Measurements from ENCODE around the gene SEC61B. TPM values are rescaled to one million over a fixed set of nuclear protein-coding genes. Genes with fewer than 3 reads are reported as not detected.
"Not testable (repeated sequence)": the region's sequence is repeated elsewhere in the genome, so short reads cannot be mapped to it uniquely, and the experiment has no call there.

Gene SEC61B
- total RNA-seq, 1 experiment from 2014 or later: 267 TPM

DNA sequence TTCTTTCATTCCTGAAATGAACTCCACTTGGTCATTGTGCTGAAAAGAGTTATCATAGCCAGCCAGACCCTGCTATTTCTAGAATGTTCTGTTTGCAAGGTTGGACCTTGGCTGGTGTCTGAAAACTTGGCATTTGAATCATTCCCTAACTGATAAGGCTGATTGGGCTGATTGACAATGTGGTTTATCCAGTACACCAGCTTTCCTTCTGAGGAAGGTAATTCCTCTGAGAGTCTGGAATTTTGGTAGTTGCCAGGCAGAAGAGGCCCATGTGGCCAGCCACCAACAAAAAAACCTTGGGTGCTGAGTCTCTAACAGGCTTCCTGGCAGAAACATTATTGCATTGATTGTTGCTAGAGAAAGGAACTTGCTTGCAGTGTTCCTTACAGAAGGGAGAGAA is 15.3 kb downstream of the SEC61B start:
- no peak for DNase-seq (ENCODE audit: low read depth)

DNA sequence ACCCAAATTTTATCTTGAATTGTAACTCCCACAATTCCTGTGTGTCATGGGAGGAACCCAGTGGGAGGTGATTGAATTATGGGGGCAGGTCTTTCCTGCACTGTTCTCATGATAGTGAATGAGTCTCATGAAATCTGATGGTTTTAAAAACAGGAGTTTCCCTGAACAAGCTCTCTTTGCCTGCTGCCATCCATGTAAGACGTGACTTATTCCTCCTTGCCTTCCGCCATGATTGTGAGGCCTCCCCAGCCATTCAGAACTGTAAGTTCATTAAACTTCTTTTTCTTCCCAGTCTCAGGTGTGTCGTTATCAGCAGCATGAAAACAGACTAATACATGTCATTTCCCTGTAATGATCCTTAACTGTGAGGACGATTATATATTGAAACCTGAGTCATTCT is 15.8 kb downstream of the SEC61B start:
- not testable (repeated sequence) for DNase-seq (ENCODE audit: low read depth)

DNA sequence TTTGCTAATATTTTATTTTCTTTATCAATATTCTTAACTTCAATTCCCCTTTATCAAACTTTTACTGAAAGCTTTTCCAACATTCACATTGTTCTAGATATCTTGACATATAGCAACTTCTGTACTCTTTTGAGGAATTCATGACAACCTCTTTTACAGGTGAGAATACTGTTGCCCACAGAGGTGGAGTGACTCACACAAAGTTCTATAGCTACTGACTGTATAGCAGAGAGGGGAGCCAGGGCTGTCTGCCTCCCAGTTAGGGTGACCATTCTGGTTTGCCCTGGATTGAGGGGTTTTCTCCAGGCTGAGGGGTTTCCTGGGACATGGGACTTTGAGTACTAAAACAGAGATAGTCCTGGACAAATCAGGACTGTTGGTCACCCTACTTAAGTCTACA is 16.2 kb downstream of the SEC61B start:
- DNase-seq (ENCODE audit: low read depth): no peak

DNA sequence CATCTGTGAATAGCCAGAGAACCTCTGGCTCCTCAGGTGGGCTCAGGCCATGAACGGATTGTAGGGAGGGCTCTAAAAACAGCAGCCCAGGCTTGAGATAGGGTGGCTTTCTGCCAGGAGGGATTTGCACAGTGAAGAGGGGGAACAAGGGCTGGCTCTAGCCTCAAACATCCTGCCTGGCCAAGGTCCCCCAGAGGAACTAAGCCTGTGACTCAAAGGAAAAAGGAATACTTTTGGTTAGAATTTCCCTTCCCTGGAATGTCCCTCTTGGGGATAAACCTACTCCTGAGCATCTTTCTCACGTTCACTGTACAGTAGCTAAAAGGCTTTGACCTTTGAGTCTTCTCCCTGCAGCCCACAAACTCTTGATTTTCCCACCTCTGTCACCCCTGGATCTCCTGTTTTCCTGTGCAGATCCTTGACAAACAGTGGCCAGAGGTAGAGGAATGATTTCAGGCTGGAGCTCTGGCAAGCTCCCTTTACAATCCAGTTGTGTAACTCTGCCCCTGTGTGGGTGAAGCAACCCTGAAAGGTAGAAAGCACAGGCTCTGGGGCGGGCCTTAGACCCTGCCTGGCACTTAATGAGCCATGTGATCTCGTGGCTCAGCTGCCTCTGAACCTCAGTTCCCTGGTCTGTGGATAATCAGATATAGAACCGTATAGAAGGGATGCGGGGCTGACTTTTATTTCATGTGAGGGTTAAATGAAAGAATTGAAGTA is 17.4 kb downstream of the SEC61B start:
- peak; percentile 71 for DNase-seq (ENCODE audit: low read depth)

DNA sequence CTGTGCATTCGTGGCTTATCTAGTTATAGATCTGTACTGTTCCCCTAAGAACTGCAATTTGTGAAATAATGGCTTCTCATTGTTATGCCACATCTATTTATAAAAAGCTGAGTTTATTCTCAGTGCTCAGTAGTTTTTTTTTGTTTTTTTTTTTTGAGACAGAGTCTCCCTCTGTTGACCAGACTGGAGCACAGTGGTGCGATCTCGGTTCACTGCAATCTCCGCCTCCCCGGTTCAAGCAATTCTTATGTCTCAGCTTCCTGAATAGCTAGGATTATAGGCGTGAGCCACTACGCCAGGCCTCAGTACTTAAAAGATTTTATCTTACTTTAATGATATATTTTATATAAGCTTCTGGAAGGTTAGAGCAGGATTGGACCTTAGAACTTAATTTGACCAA is 19.0 kb downstream of the SEC61B start:
- no peak for DNase-seq (ENCODE audit: low read depth)

DNA sequence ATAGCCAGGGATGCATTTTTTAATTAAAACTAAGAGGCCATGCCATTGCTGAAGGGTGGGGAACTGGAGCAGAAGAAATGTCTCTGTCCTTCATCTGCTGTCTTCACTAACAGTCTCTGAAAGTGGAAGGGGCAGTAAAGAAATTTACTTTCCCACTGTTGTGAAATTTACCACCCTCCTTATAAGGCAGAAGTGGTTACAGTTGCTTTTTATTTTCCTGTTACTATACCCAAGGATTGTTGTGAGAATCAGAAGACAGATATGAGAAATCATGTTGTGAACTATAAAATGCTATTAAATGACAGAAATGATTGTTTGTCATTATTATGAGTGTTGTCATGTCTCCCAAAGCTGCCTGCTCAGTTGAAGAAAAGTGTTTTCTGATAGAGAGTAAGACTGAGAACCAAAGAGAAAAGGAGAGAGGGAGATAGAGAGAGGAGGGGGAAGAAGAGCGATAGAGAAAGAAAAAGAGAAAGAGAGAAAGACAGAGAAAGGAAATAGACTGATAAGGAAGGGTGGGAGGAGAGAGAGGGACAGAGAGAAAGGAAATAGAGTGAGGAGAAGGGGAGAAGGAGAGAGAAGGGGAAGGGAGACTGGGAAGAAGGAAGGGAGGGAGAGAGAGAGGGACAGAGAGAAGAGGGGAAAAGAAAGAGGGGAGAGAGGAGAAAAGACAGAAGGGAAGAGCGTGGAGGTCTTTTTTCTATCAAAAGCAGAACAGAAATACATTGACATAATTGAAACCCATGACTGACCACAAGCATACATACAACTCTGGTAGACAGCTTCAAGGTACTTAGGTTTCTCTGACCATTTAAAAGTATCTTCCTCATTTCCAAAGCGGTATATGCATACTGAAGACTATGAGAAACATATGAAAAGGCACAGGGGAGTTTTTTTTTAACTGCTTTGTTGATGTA is 22.5 kb downstream of the SEC61B start:
- DNase-seq (ENCODE audit: low read depth): no peak

DNA sequence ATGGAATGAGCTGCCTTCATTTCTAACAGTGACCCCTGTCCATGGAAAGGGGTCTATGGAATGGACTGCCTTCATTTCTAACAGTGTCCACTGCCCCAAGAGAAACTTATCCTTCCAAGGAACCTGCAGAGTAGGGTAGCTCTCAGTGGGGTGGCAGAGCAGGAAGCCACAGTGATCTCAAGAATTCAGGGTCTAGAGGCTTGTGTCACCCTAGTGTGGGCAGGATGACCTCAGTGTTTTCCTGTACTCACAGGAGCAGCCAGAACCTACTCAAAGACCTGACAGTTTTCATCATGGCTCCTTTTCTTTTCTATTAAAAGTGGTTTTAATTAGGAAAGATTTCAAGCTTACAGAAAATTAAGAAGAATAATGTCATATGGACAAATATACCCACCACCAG is 27.5 kb downstream of the SEC61B start:
- no peak for DNase-seq (ENCODE audit: low read depth)

DNA sequence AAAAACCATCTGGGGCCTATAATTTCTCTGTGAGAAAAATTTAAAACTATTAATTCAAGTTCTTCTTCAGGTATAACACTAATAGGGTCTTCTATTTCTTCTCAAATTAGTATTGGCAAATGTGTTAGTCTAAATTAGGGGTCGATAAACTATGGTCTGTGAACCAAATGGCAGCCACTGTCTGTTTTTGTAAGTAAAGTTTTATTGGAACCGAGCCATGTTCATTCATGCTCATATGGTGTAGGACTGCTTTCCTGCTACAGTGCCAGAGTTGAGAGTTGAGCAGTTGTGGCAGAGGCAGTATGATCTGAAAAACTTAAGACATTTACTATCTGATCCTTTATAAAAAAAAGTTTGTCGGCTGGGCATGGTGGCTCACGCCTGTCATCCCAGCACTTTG is 29.1 kb downstream of the SEC61B start:
- DNase-seq (ENCODE audit: low read depth): no peak

DNA sequence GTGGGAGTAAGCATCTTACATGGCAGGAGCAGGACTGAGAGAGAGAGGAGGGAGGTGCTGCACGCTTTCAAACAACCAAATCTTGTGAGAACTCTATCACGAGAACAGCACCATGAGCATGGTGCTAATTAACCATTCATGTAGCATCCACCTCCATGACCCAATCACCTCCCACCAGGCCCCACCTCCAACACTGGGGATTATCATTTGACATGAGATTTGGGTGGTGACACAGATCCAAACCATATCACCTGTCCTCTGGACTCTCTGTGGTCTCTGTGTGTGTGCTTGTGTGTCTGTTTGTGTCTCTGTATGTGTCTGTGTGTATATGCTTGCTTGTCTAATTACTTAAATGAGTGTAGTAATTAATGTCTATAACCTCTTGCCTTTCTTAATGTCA is 31.1 kb downstream of the SEC61B start:
- DNase-seq (ENCODE audit: low read depth): no peak

DNA sequence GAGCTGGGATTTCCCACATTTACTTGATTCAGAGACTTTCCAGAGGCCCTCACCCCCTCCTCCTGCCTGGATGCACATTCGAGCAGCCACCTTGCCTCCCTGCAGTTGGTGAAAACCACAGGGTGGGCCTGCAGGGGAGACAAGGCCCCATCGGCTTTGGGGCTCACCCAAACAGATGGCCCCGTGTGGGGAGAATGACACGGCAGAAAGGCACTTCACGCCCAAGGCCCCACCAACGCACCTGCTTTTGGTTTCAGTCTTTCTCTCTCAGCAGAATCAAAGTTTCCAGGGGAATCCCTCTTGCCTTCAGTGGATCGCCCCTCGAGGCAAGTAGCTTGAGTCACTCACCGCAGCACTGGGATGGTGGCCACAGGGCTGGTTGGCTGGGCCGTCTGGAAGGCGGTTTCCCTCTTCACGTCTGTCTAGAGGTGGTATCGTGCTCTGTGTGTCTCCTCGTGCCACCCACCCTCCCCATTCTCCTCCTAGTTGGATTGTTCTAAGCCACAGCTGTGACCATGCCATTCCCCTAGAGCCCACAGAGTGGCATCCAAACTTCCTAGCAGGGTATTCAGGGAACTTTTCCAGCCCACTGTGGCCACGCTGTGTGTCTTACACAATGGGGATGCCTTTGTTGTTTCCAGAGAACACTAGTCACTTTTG is 31.8 kb downstream of the SEC61B start:
- peak; percentile 99 for DNase-seq (ENCODE audit: low read depth)

DNA sequence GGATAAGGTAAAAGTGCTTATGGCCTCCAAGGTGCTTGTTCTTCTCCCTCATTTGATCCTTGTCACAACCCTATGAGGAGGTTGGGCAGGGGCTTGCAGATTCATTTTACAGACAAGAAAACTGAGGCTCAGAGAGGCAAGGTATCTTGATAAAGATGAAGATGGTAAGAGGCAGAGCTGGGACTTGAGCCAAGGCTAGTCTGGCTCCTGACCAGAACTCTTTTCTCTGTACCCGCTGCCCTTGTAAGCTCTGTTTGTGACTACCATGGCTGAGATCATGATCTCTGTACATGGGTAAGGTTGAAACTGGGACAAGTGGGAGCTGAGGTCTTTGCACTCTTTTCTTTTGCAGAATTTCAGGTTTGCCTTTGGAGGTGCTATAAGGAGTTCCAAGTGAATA is 33.6 kb downstream of the SEC61B start:
- peak; percentile 14 for DNase-seq (ENCODE audit: low read depth)

DNA sequence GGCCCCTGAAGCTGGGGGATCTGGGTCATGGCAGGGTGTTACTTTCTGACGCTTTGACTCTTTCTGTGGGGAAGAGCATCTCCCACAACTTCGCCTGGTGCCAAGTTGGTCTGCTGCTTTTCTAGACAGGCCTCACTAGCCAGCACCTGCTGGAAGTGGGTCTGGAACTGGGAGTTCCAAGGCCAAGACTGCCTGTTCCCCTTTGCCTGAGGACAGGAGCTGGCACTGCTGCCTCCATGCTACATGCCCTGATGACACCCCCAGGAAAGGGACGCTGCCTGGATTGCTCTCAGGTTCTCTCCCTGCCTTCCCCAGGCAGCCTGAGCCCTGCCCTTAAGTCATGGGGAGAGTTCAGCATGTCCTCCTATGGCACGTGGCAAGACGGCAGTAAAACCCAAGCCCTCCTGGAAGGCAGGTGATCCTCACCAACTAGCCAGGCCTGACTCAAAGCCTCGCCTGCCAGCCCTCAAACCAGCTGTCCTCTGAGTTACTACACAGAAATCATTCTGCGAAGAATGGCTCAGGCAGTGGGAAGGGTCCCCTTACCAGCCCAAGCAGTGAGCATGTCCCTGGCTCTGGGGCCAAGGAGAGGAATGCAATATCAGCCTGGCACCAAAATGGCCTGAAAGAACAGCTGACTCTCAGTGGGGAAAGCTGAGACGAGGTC is 35.8 kb downstream of the SEC61B start:
- DNase-seq (ENCODE audit: low read depth): no peak

DNA sequence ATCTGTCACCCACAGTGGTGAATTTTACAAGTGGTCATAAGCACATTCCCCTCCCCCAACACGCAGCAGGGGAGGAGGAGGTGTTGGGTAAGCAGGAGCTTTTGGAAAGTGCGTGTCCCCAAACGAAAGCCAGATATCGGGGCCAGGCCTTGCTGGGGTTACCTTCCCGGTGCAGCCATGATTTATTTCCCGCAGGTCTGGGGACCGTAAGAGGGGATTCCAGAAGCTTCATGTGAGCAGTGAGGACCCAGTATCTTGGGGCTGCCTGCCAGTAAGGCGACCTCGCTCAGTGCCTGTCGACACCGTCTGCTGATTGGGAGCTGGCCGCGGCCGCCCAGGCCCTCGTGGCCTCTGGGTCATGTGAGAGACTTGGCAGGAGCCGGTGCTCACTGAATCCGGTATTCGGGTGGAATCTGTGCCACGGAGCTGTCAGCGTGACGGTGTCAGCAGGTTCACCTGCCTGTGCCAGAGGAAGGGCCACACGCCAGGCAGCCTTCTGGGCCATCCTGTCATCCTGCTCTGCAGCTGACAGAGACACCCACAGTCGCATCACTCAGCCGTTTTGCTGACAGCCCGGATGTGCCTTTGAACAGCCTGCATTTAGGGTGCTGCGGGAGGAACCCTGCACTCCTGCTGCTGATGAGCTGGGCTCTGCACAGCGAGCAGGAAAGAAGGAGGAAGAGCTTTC is 37.3 kb downstream of the SEC61B start:
- DNase-seq (ENCODE audit: low read depth): no peak

DNA sequence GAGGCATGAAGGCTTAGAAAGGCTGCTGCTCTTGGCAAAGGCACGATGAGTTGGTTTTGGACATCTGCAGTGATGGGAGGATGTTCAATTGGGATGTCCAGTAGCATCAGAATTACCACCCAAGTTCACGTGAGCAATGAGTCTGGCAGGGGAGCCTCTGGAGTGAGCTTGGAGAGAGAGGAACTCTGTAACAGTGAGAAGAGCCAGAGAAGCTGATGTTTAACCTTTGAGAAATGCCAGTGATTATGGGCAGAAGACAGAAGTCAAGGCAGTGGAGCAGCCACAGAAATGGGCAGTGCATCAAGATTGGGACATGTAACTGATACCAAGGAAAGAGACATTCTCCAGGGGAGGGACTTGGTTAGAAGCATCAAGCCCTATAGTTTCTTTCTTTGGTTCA is 39.8 kb downstream of the SEC61B start:
- DNase-seq (ENCODE audit: low read depth): no peak

DNA sequence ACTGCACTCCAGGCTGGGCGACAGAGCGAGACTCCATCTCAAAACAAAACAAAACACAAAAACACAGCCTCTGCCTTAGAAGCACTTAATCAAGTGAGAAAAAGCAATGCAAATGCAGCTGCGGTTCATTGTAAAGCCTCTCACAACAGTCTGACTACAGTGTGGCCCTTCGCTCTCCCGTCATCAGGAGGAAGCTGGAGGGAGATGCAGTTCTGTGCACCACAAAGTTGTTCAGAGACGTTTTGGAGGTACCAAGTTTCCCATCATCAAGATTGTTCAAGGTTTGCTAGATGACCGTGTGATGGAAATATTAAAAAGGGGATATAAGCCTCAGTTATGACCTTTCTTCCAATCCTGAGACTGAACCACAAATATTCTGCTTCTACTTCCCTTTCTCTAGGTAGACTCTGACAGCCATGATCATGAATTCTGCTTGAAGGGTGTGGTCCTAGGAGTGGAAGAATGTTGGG is 40.9 kb downstream of the SEC61B start:
- DNase-seq (ENCODE audit: low read depth): no peak

DNA sequence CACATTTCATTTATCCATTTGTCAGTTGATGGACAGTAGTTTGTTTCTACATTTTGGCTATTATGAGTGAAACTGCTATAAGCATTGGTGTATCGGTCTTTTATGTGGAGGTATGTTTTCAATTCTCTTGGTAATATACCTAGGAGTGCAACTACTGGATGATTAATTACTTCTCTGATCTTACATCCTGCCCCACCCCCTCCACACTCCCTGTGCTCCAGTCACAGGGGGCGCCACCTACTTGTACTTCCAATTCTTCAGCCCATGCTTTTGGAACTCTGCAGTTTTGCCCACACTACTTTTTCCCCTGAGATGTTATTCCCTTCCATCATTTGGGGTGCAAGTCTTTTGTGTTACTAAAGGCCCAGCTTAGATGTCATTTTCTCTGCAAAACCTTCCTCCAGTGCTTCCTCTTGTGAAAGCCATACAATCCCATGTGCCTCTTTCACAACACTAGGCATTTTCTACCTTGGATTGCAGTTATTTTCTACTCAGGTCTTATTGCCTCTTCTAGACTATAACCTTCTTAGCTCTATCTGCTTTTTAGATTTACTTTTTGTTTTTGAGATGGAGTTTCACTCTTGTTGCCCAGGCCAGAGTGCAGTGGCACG is 42.1 kb downstream of the SEC61B start:
- DNase-seq (ENCODE audit: low read depth): peak; percentile 27

DNA sequence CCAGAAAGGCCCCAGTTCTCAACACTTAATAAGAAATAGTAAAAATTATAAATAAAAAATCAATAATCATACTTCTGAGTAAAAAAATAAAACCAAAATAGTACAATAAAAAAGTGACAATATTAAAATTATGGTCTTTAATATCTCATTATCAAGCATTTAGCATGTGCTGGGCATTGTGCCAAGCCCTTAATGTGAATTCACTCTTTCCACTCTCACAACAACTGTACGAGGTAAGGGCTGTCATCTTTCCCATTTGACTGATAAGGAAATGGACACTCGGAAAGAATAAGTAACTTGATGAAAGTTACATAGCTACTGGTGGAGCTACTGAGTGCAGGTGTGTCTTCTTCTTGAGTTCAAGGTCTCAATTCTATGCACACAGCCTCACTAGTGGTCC is 43.6 kb downstream of the SEC61B start:
- DNase-seq (ENCODE audit: low read depth): no peak

DNA sequence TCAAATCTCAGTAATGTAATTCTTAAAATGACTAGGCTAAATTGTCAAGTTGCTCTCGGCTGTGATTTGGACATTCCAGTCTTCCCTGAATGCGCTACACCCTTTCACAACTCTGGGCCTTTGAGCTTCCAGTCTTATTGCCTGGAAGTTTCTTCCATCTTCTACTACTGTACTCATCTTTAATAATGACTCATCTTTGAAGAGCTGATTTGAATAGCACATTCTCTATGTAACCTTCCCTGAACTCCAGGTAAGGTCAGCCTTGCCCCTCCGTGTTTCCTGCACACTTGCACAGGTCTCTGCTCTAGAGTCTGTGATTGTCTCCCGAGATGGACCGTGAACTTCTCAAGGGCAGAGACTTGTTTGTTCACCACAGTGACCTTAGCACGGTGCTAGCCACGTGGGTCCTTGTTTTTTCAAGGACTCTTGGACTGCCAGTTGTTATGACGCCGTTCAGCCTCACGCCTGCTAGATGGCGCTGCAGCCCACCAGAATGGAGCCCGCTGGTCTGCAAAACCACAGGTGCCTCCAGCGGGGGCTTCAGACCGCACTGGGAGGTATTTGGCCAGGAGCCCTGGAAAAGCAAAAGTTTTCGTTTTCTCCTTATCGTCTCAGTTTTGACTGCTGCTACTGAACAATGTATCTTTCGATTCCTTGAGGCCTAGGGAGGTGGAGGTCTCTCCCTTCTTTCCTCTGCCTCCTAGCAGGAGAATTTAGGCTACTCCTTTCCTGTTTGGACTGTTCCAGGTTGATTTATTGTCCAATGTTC is 44.4 kb downstream of the SEC61B start:
- DNase-seq (ENCODE audit: low read depth): peak; percentile 66

DNA sequence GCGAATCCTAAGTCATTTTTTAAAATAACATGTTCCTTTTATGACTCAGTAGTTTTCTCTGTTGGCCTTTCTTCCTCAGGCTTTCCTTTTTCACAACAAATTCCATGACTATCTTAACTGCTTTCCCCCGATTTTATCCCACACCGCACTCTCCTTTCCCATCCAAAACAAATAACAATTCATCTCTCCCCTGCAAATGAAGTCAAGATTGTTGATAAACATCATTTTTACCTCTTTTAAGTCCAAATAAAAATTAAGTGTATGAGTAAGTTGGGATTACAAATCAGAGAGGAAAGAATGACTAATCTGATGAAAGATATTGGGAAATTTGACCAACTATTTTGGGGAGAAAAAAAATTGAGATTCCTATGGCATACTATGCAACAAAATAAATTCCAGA is 47.3 kb downstream of the SEC61B start:
- DNase-seq (ENCODE audit: low read depth): peak; percentile 8

DNA sequence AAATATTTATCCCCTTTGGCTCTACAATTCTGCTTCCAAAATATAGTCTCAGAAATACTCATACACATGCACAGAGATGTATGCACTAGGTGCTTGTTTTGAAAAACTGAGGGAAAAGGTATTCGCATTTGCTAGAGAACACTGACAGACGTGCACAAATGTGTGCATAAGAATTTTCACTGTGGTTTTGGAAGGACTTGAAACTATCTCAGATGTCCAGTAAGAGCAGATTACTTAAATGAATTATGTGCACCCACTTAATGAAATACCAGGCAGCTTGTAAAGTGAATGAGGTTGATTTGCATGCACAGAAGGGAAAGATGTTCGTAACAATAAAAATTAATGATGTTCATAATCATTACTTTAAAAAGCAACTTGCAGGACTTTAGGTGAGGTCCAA is 48.4 kb downstream of the SEC61B start:
- DNase-seq (ENCODE audit: low read depth): no peak
